HL-60/S4 treated with phorbol 12-myristate 13-acetate at 8.2 ng/mL for 4 days and 3 days (cell line): ENCODE data around the gene AGAP1.

Experiments
- in situ Hi-C: fragments of 300-500 bp; cut with MboI; formaldehyde crosslinking; loops from 2 replicates; pipeline ENCODE4 v1.15.0; 2022; ENCODE audit warnings: low sequenced_read_pairs

AGAP1 gene

GRCh38 chr2:236001166-236001828 is 507.5 kb downstream of the AGAP1 start:
- in situ Hi-C loops = no loop called here

GRCh38 chr2:236001854-236002253 is 508.0 kb downstream of the AGAP1 start:
- in situ Hi-C loops = no loop called here

DNA sequence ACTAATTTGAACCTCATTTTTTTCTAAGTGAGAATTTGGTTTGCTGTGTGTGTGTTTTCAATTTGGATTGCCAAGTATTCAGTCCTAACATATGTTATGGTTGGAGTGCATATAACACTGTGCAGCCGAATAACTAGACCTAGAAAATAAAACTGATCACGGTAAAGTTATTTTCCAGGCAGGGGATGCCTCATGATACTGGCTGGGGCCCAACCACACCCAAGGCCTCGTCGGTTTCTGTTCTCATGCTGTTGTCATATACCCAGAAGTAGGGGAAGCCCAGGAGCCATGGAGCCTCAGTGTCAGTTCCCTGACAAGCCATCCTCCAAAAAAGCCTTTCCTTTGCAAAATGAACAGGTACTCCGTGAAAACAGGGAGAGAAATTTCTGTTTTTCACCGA is 514.2 kb downstream of the AGAP1 start:
- in situ Hi-C loops = no loop called here

DNA sequence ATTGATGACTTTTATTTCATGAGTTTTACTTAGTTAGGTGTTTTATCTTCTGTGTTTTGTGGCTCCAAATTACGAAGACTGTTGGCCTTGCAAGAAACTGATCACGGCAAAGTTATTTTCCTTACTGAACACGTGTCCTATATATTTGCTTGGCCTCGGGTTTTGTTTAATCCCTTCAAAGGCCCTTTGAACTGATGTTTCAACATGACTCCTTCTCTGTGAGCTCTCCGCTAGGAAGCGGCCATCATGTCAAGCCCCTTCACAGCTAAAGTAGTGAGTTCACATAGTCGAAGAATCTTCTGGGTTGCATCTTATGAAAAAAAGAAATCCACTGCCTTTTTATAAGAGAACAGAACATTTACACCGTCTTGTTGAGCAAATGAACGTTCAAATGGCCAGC is 515.0 kb downstream of the AGAP1 start:
- in situ Hi-C loops = no loop called here

DNA sequence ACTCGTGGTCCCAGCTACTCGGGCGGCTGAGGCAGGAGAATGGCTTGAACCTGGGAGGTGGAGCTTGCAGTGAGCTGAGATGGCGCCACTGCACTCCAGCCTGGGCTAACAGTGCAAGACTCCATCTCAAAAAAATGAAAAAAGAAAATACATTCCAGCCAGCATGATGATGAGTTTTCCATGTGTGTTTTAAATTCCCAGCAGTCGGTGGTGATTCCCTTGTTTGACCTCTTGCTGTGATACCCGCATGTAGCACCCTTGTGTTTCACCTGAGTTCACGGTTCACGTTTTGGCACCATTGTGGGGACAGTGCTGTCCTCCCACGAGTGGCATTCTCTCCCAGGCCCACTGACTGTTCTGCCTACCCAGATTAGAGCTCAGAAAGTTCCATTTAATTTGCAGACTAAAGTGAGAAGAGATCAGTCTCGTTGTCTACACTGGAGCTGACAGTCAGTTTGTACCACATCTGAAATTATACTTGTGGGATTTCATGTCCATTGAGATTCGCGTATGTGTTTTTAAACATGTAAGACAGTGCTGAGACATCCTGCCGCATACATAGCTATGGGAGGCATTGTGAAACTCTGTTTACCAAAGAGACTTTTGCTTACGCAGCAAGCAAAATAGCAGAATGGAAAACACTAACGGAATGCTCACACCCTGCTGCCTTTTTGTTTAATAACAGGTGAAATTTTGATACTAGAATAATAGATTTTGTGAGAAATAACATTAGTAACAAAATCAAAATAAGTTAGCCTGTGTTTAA is 517.3 kb downstream of the AGAP1 start:
- in situ Hi-C loops = no loop called here

- in situ Hi-C loops = no loop called here
These were observed 518.3 kb downstream of the AGAP1 start for GRCh38 chr2:236012155-236012554.

DNA sequence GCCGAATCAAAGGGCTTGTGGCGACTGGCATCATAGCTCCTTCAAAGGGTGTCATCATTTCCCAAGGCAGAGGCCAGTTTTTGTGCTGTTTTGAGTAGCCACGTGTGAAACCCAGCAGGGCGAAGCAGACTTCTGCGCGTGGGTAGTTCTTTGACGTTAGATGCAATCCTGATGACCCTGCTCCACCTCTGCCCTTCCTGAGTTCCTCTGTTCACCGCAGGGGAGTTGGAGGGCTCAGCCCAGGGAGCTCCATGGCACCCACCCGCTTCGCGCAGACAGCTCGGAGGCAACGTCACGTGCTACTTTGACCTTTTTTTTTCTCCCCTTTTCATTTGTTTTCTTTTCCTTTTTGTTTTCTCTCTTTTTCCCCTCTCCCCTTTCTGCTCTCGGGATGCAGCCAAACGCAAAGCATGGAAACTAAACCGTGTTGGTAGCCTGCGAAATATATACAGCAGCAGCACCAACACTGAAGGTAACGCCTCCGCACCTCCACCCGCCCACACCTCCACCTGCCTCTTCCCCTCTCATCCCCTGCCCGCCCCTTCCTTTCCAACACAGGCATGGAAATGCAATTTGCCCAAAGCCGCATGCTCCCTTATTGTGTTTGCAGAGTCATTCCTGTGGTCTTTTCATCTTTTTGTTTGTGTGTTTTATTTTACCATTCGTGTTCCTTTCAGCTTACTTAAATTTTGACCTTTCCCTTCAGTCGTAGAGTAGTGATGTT is 520.7 kb downstream of the AGAP1 start:
- in situ Hi-C loops = no loop called here

DNA sequence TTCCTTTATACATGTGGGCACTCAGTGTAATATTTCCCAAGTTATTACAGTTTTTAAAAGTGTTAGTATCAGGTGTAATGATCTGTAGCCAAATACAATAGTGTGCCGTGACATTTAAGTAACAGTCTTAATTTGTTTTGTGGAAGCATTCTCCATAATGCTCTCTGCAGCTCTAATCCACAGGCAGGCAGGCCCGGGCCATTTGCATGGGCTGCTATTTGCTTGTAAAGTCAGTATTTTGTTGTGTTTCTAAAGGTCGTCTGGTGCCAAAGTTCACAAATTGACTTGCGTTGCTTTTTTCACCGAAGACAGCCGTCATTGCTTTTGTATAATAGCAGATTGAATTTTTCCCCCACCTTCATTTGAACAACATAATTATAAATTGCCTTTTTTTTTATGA is 521.3 kb downstream of the AGAP1 start:
- in situ Hi-C loops = no loop called here

- in situ Hi-C loops = no loop called here
These were observed 522.7 kb downstream of the AGAP1 start for GRCh38 chr2:236016496-236016895.

- in situ Hi-C loops = no loop called here
These were observed 523.6 kb downstream of the AGAP1 start for GRCh38 chr2:236017446-236017845.

DNA sequence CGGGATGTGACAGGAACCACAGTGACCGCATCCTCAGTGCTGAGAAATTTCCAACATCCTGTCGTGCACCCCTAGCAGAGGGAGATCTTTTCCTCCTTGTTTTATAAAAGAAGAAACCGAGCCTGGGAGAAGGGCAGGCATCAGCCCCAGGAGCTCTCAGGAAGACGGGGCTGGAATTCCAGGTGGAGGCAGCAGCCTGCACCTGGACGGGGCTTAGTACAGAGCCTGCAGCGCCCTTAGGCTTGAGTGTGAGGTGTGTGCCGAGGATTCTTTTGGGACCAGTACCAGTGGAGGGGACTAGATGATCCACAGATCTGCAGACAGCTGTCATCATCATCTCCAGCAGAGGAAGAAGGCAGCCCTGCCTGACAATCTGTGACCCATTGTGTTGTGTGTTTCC is 525.6 kb downstream of the AGAP1 start:
- in situ Hi-C loops = no loop called here

DNA sequence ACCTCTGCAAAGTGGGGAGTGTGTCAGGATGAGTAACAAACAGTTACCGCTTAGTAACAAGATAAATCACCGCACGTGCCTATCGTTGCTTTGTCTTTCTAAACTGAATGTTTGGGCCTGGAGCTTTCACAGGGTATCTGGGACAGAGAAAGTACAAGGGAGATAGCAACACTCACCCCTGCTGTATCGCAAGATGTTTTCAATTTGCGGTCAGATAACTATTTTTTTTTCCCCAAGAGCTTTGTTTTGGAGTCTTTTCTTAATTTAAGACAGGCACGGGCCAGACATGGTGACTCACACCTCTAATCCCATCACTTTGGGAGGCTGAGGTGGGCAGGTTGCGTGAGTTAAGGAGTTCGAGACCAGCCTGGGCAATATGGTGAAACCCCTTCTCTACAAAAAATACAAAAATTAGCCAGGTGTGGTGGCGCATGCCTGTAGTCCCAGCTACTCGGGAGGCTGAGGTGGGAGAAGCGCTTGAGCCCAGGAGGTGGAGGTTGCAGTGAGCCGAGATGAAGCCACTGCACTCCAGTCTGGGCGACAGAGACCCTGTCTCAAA is 527.7 kb downstream of the AGAP1 start:
- in situ Hi-C loops = no loop called here

GRCh38 chr2:236022128-236022527 is 528.3 kb downstream of the AGAP1 start:
- in situ Hi-C loops = no loop called here

GRCh38 chr2:236025892-236026291 is 532.0 kb downstream of the AGAP1 start:
- in situ Hi-C loops = no loop called here

GRCh38 chr2:236026841-236027240 is 533.0 kb downstream of the AGAP1 start:
- in situ Hi-C loops = no loop called here

DNA sequence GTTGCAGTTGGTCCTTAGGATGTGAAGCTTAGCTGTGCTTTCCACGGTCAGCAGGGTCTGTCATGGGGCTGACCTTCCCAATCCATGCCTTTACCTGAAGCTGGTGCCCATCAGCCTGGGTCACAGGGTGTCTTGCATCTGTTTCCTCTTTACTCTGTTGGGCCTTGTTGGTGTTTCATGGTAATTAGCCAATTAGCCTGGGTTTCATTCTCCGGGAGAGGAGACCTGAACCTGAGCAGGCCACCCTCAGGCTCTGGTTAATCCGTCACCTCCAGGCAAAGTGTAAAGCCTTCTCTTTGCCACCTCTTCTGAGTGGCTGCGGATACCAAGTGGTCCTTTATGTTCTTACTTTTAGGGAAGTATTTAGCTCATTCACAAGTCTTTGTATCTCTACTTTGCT is 534.2 kb downstream of the AGAP1 start:
- in situ Hi-C loops = no loop called here

DNA sequence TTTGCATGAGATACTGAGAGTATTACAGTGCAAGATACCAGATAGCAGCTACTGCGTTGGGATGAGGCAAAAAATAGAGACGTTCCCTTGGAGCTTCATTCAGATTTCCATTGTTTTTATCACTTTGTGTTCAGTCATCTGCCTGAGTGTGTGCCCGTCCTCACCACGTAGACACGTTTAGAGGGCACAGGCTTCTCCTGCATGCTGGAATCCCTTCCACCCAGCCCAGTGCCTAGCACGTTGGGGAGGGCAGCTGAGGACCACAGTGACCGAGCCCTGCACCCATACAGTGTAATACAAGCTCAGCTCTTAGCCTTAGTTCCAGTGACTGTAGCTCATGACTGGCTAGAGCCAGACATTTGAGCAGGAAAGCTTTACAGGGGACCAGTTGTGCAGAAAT is 539.6 kb downstream of the AGAP1 start:
- in situ Hi-C loops = no loop called here

- in situ Hi-C loops = no loop called here
These were observed 541.1 kb downstream of the AGAP1 start for GRCh38 chr2:236034974-236035373.

DNA sequence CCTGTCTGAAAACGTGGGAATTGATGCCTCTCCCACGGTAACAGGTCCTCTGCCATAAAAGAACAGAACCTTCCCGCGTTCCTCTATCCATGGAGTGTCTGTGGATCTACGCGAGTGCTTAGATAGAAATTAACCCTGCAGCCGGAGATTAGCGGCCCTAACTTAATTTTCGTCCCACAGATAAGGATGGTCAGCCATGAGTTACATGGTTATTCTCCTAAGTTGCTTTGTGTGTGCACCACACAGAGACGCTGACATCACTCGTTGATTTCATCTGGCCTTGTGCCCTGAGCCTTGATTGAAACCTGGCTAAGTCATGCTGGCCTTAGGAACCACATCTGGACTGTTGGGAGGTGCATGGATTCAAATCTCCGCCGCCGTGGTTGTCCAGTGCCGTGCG is 542.2 kb downstream of the AGAP1 start:
- in situ Hi-C loops = no loop called here

DNA sequence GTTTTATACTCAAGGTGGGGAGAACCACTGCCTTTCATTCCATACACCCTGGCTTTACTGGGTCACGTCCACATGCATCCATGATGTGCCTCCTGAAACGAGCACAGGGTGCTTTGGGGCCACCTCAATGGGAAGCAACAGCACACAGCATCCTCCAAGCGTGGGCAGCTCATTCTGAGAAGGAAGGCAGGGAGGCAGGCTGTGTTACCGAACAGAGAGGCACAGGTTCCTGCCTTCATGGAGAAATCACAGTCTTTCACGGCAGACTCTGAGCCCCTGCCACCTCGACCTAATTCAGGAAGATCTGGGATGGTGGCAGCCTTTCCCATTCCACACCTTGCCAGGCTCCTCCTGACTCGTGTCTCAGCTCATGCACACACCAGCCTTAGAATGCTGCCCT is 544.3 kb downstream of the AGAP1 start:
- in situ Hi-C loops = no loop called here

GRCh38 chr2:236040600-236041328 is 546.9 kb downstream of the AGAP1 start:
- in situ Hi-C loops = no loop called here
